ENCODE results near the gene SLC5A6.

DNA sequence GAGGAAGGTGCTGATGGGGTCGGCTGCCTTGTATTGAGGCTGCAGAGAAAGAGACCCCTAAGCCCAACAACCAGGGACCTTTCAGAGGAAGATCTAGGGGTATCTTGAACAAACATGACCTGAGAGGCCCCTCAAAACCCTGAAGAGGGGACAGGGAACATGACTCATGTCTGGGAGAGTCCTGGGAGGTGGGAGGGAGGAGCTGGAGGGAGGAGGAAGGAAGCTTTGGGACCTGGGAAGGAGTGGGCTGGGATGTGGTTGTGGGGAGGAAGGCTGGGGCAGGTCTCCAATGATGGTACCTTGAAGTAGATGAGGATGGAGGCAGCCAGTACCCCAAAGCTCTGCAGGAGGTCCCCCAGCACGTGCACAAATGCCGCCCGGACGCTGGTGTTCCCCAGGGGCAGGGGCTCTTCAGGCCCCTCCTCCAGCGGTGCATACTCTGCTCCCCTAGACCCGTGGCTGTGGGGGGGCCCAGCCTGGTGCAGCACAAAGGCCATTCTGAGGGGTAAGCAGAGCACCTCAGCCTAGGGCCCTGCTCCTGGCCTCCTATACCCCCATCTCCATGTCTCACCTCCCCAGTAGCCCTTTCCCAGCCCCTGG, 44.9 kb upstream of the SLC5A6 start:
- TF ChIP-seq RAD21 (conservative IDR thresholded peaks at IDR 0.05 in 1 of 2, IDR thresholded peaks at IDR 0.05 in 1 of 2): no peak
- TF ChIP-seq, protein P1, sequence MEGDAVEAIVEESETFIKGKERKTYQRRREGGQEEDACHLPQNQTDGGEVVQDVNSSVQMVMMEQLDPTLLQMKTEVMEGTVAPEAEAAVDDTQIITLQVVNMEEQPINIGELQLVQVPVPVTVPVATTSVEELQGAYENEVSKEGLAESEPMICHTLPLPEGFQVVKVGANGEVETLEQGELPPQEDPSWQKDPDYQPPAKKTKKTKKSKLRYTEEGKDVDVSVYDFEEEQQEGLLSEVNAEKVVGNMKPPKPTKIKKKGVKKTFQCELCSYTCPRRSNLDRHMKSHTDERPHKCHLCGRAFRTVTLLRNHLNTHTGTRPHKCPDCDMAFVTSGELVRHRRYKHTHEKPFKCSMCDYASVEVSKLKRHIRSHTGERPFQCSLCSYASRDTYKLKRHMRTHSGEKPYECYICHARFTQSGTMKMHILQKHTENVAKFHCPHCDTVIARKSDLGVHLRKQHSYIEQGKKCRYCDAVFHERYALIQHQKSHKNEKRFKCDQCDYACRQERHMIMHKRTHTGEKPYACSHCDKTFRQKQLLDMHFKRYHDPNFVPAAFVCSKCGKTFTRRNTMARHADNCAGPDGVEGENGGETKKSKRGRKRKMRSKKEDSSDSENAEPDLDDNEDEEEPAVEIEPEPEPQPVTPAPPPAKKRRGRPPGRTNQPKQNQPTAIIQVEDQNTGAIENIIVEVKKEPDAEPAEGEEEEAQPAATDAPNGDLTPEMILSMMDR (IDR thresholded peaks at IDR 0.05): no peak
- no peak for TF ChIP-seq POLR2A (IDR thresholded peaks at IDR 0.05; ENCODE audit: low read length)
